ENCODE results near the gene NCK2.

DNA sequence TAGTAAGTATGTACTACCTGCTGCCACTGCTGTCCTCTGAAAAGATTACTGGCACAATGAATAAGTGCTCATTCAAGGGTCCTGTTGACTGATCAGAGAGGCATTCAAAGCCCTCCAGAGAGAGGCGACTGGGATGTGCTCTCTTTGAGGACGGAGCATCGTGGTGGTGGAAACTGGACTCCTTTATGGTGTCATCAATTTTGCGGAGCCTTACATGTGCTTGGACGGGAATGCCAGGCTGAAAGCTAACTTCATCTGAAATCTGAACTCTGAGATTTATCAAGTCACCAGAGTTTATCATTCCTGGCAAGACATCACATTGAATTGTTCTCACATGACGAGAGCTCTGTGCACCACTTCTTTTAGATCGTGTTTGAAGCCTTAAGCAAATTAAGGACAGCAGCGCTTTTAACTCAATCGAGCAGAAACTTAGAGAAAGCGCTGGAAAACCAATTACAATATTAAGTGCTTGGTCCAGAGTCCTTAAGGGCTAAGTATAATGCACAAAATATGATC lies 138.3 kb downstream of the NCK2 start:
- TF ChIP-seq POLR2A (IDR thresholded peaks at IDR 0.05; ENCODE audit: borderline replicate concordance, extremely low read depth, insufficient read depth, insufficient read length) (no peak), RAD21 (IDR thresholded peaks at IDR 0.05; ENCODE audit: low read depth) (no peak), EZH2phosphoT487 (IDR thresholded peaks at IDR 0.05; ENCODE audit: borderline replicate concordance) (no peak), EZH2 (IDR thresholded peaks at IDR 0.05) (no peak), ZFX (IDR thresholded peaks at IDR 0.05) (no peak), CEBPB (IDR thresholded peaks at IDR 0.05; ENCODE audit: low read depth) (no peak), SIN3A (IDR thresholded peaks at IDR 0.05; ENCODE audit: low read depth) (no peak), POLR2AphosphoS5 (IDR thresholded peaks at IDR 0.05; ENCODE audit: low read depth, low read length) (no peak)
- TF ChIP-seq, protein P1, sequence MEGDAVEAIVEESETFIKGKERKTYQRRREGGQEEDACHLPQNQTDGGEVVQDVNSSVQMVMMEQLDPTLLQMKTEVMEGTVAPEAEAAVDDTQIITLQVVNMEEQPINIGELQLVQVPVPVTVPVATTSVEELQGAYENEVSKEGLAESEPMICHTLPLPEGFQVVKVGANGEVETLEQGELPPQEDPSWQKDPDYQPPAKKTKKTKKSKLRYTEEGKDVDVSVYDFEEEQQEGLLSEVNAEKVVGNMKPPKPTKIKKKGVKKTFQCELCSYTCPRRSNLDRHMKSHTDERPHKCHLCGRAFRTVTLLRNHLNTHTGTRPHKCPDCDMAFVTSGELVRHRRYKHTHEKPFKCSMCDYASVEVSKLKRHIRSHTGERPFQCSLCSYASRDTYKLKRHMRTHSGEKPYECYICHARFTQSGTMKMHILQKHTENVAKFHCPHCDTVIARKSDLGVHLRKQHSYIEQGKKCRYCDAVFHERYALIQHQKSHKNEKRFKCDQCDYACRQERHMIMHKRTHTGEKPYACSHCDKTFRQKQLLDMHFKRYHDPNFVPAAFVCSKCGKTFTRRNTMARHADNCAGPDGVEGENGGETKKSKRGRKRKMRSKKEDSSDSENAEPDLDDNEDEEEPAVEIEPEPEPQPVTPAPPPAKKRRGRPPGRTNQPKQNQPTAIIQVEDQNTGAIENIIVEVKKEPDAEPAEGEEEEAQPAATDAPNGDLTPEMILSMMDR (IDR thresholded peaks at IDR 0.05 in 2 of 3, conservative IDR thresholded peaks at IDR 0.05 in 1 of 3; ENCODE audit: borderline replicate concordance in 1 of 3, insufficient read depth in 1 of 3, low read depth in 2 of 3, low read length in 2 of 3) = no peak
- TF ChIP-seq, protein P2, sequence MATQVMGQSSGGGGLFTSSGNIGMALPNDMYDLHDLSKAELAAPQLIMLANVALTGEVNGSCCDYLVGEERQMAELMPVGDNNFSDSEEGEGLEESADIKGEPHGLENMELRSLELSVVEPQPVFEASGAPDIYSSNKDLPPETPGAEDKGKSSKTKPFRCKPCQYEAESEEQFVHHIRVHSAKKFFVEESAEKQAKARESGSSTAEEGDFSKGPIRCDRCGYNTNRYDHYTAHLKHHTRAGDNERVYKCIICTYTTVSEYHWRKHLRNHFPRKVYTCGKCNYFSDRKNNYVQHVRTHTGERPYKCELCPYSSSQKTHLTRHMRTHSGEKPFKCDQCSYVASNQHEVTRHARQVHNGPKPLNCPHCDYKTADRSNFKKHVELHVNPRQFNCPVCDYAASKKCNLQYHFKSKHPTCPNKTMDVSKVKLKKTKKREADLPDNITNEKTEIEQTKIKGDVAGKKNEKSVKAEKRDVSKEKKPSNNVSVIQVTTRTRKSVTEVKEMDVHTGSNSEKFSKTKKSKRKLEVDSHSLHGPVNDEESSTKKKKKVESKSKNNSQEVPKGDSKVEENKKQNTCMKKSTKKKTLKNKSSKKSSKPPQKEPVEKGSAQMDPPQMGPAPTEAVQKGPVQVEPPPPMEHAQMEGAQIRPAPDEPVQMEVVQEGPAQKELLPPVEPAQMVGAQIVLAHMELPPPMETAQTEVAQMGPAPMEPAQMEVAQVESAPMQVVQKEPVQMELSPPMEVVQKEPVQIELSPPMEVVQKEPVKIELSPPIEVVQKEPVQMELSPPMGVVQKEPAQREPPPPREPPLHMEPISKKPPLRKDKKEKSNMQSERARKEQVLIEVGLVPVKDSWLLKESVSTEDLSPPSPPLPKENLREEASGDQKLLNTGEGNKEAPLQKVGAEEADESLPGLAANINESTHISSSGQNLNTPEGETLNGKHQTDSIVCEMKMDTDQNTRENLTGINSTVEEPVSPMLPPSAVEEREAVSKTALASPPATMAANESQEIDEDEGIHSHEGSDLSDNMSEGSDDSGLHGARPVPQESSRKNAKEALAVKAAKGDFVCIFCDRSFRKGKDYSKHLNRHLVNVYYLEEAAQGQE (IDR thresholded peaks at IDR 0.05; ENCODE audit: low read depth) = no peak
- TF ChIP-seq, protein P3, sequence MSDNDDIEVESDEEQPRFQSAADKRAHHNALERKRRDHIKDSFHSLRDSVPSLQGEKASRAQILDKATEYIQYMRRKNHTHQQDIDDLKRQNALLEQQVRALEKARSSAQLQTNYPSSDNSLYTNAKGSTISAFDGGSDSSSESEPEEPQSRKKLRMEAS (IDR thresholded peaks at IDR 0.05) = no peak
